Gastrocnemius medialis (tissue), 4 donors: ENCODE results near the gene THAP4. TPM values are rescaled to one million over a fixed set of nuclear protein-coding genes. Genes with fewer than 3 reads are reported as not detected.

ENCODE experiments used
- ATAC-seq, 2 donors: fragments of 150-250 bp; one replicate each; pipeline ENCODE4 v1.9.1; 2016
- DNase-seq, 2 donors: peaks; one replicate each; pipeline ENCODE4 v3.0.0-alpha.2; 2019
- H3K27ac ChIP-seq, 4 donors: fragments of 200-600 bp; sonication (generic); 1 replicate in 1 of 4; 2 replicates in 3 of 4; pipeline ENCODE4 v1.5.1; 2016 to 2018; ENCODE audit warnings: mild to moderate bottlenecking in 2 of 4, moderate library complexity in 1 of 4
- H3K27me3 ChIP-seq, 3 donors: fragments of 200-600 bp; sonication (generic) in 2 of 3; 1 replicate in 1 of 3; 2 replicates in 2 of 3; pipeline versions ENCODE4 v1.5.1 to v1.6.0; 2016 to 2019; ENCODE audit warnings: mild to moderate bottlenecking in 1 of 3, moderate library complexity in 1 of 3
- H3K36me3 ChIP-seq, 2 donors: fragments of 200-600 bp; sonication (generic) in 1 of 2; one replicate each; pipeline ENCODE4 v1.5.1; 2017 to 2018
- H3K4me1 ChIP-seq, 2 donors: fragments of 200-600 bp; sonication (generic) in 1 of 2; one replicate each; pipeline ENCODE4 v1.5.1; 2016 to 2017; ENCODE audit warnings: mild to moderate bottlenecking in 2 of 2
- H3K4me3 ChIP-seq, 4 donors: fragments of 200-600 bp; sonication (generic) in 3 of 4; 1 replicate in 1 of 4; 2 replicates in 3 of 4; pipeline ENCODE4 v1.5.1; 2016 to 2019; ENCODE audit warnings: mild to moderate bottlenecking in 2 of 4
- H3K9me3 ChIP-seq, 3 donors: fragments of 200-600 bp; sonication (generic) in 2 of 3; 1 replicate in 1 of 3; 2 replicates in 2 of 3; pipeline ENCODE4 v1.5.1; 2016 to 2019
- CTCF ChIP-seq, 5 experiments: fragments of 450-650 bp in 3 of 5; fragments of 200-600 bp in 2 of 5; sonication (generic) in 2 of 5; IDR thresholded peaks in 4 of 5; conservative IDR thresholded peaks in 1 of 5; 1 replicate in 4 of 5; 2 replicates in 1 of 5; pipeline ENCODE4 v1.5.1; 2016 to 2019; ENCODE audit warnings: antibody characterized with exemption in 5 of 5, mild to moderate bottlenecking in 3 of 5, moderate library complexity in 3 of 5
- POLR2A ChIP-seq, 2 donors: fragments of 450-650 bp; IDR thresholded peaks; one replicate each; pipeline ENCODE4 v1.6.1; 2017; ENCODE audit warnings: antibody characterized with exemption in 2 of 2, mild to moderate bottlenecking in 2 of 2, moderate library complexity in 2 of 2
- in situ Hi-C, 4 donors: fragments of 200-750 bp; cut with MboI; loops; one replicate each; pipeline versions ENCODE4 v1.15.0 to v1.8.0; 2017; ENCODE audit warnings: low sequenced_read_pairs in 4 of 4
- intact Hi-C: fragments of 100-400 bp; cut with DNase I; formaldehyde crosslinking; loops from one replicate; pipeline ENCODE4 v1.15.1; 2023; ENCODE audit warnings: low total_unique reads
- total RNA-seq, 4 donors: library from RNA; depleted of rRNA; stranded (reverse); fragments of >200 nt; gene quantifications; one replicate each; pipeline versions ENCODE4 v1.1.0 to v1.2.3, GENCODE V29; 2016

The THAP4 gene
- total RNA-seq, 4 donors from 2014 or later: 71.3 to 83.3 (median 79.9) TPM

DNA sequence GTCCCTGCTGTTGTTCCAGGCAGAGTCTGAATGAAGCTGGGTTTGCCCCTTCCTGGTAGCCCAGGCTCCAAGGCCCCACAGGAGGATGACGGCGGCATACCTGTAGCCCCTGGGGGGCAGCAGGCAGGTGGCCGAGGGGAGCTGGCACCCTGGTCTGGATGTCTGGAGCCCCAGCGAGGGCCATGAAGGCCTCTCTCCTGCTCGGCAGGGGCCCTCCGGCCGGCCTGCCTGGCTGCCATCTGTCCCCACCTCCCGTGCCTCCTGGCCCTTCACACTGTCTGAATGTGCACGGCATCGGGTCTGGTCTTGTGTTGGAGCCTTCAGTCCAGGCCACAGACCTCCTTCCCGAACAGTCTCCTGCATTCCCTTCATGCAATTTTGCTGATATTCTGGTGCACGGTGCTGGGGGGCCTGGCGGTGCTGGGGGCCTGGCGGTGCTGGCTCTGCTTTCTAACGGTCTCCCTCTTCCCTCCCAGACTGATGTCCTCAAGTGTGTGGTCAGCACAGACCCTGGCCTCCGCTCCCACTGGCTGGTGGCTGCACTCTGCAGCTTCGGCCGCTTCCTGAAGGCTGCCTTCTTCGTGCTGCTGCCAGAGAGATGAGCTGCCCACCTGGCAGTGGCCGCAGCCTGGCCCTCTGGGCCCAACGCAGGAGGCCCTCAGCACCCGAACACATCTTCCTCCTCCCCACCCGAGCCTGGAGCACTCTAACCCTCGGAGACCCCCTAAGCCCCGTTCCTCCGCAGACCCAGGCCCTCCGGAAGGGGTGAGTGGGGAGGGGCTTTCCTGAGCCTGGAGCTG is 64.9 kb downstream of the THAP4 start:
- no peaks in the 10 kb centered on the region for H3K4me1 ChIP-seq
- no peak for DNase-seq
- H3K36me3 ChIP-seq: peaks cover 0 to 8% of the 10 kb centered on the region in 2 donors
- ATAC-seq: no peak
- TF ChIP-seq POLR2A (IDR thresholded peaks at IDR 0.05) (no peak), CTCF (IDR thresholded peaks at IDR 0.05 in 4 of 5, conservative IDR thresholded peaks at IDR 0.05 in 1 of 5) (no peak)
- no peak overlapping the region for H3K27ac ChIP-seq
- H3K27me3 ChIP-seq: no peaks in the 10 kb centered on the region
- no peak overlapping the region for H3K4me3 ChIP-seq
- no peaks in the 10 kb centered on the region for H3K9me3 ChIP-seq
- in situ Hi-C loops (no loop called here), intact Hi-C loops (no loop called here)

DNA sequence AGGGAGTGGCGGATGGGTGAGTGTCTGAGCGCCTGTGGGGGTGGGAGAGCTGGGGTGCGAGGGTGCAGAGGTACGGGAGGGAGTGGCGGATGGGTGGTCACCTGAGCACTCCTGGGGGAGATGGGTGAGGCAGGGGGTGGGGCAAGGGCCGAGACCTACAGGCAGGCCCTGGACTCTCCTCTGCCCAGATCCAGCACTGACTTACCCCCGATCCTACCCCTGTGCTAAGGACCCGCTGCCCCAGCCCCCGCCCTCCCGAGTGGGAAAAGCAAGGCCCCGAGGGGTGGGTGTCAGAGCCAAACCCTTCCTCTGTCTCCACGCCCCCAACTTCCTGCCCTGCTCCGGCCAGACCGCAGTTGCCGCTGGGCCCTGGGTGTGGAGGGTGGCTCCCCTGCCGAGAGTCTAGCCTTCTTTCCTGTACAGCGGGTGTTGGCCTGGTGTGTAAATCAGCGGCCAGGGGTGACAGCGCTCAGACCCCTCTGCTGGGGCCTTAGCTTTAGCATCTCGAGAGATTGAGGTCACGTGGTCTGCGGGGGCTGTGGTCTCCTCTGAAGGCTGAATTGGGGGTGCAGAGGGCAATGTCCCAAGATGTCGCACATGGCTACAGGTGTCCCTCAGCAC is 65.9 kb downstream of the THAP4 start:
- Histone ChIP-seq H3K4me1 (no peaks in the 10 kb centered on the region), H3K4me3 (no peak overlapping the region), H3K27me3 (no peaks in the 10 kb centered on the region), H3K36me3 (peaks cover 0 to 8% of the 10 kb centered on the region in 2 donors), H3K9me3 (no peaks in the 10 kb centered on the region), H3K27ac (no peak overlapping the region)
- no peak for DNase-seq
- TF ChIP-seq POLR2A (IDR thresholded peaks at IDR 0.05): no peak
- TF ChIP-seq CTCF (IDR thresholded peaks at IDR 0.05 in 4 of 5, conservative IDR thresholded peaks at IDR 0.05 in 1 of 5): no peak
- in situ Hi-C loops (no loop called here), intact Hi-C loops (no loop called here)
- no peak for ATAC-seq

DNA sequence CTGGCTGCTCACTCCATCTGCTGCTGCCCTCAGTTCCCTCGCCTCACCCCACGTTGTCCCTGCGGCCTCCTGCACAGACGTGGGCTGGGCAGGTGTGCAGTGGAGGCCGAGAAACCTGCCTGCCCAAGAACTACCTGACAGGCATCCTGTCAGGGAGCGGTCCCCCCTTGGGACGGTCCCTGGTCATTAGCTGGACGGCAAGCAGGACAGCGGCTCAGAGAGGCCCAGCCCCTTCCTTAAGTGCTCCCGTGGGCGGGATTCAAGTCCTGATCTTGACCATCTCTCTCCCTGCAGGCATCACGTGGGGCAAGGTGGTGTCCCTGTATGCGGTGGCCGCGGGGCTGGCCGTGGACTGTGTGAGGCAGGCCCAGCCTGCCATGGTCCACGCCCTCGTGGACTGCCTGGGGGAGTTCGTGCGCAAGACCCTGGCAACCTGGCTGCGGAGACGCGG is 67.1 kb downstream of the THAP4 start:
- intact Hi-C loops (no loop called here), in situ Hi-C loops (no loop called here)
- TF ChIP-seq POLR2A (IDR thresholded peaks at IDR 0.05) (no peak), CTCF (IDR thresholded peaks at IDR 0.05 in 4 of 5, conservative IDR thresholded peaks at IDR 0.05 in 1 of 5) (no peak)
- Histone ChIP-seq H3K27ac (no peak overlapping the region), H3K4me3 (no peak overlapping the region), H3K36me3 (peaks cover 0 to 8% of the 10 kb centered on the region in 2 donors), H3K27me3 (no peaks in the 10 kb centered on the region), H3K9me3 (no peaks in the 10 kb centered on the region), H3K4me1 (no peaks in the 10 kb centered on the region)
- ATAC-seq (no peak), DNase-seq (no peak)

DNA sequence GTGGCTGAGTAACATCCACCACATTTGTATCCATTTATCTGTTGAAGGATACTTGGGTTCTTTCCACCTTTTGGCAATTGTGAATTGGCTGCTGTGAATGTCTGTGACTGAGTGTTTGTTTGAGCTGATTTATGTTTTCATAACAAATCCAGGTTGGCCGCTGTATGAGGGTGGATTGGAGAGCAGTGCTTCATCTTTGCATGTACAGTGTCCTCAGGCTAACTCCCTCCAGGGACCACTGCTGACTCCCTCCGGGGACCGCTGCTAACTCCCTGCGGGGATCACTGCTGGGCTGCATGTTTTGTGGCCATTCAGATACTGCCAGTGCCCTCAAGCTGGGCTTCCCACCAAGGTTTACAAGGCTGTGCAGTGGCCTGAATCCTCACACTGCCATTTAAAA is 68.2 kb downstream of the THAP4 start:
- no peaks in the 10 kb centered on the region for H3K4me1 ChIP-seq
- DNase-seq (no peak), ATAC-seq (no peak)
- no peaks in the 10 kb centered on the region for H3K27me3 ChIP-seq
- no peak overlapping the region for H3K27ac ChIP-seq
- no peak for TF ChIP-seq CTCF (IDR thresholded peaks at IDR 0.05 in 4 of 5, conservative IDR thresholded peaks at IDR 0.05 in 1 of 5)
- no peak for TF ChIP-seq POLR2A (IDR thresholded peaks at IDR 0.05)
- H3K9me3 ChIP-seq: no peaks in the 10 kb centered on the region
- in situ Hi-C loops (no loop called here), intact Hi-C loops (no loop called here)
- H3K4me3 ChIP-seq: no peak overlapping the region
- H3K36me3 ChIP-seq: no peaks in the 10 kb centered on the region
